GM13977 (cell line): ENCODE data around the gene TBL1X.

Experiments
- DNase-seq: peaks from one replicate; pipeline ENCODE4 v3.0.0; 2012; ENCODE audit warnings: low spot score
- CTCF ChIP-seq: IDR thresholded peaks from 2 replicates; pipeline ENCODE4 v1.5.1; 2012; ENCODE audit warnings: mild to moderate bottlenecking, control low read depth; ENCODE audit not compliant: insufficient read depth; ENCODE audit errors: extremely low read depth, missing control alignments
- in situ Hi-C: fragments of 300-500 bp; cut with MboI; formaldehyde crosslinking; loops from one replicate; pipeline ENCODE4 v1.12.0; 2022; ENCODE audit warnings: low sequenced_read_pairs, low pct_unique_long_range_greater_than_20kb, mixed read lengths, inconsistent platforms; ENCODE audit not compliant: unreplicated experiment

Gene TBL1X

GRCh38 chrX:9597361-9598035 lies 132.6 kb downstream of the TBL1X start:
- no peak for DNase-seq
- in situ Hi-C loops = no loop called here
- no peak for TF ChIP-seq CTCF

GRCh38 chrX:9598344-9598743 lies 133.5 kb downstream of the TBL1X start:
- in situ Hi-C loops = no loop called here
- TF ChIP-seq CTCF = no peak
- DNase-seq = no peak

- no peak for DNase-seq
- no peak for TF ChIP-seq CTCF
- in situ Hi-C loops = no loop called here
Observed at GRCh38 chrX:9604111-9604907, 139.5 kb downstream of the TBL1X start.

- no peak for TF ChIP-seq CTCF
- no peak for DNase-seq
- in situ Hi-C loops = no loop called here
Observed at GRCh38 chrX:9604908-9605306, 140.0 kb downstream of the TBL1X start.

GRCh38 chrX:9605484-9605883 lies 140.6 kb downstream of the TBL1X start:
- TF ChIP-seq CTCF = no peak
- in situ Hi-C loops = no loop called here

GRCh38 chrX:9606971-9607370 lies 142.1 kb downstream of the TBL1X start:
- no peak for TF ChIP-seq CTCF
- DNase-seq = no peak
- in situ Hi-C loops = no loop called here

More at GRCh38 chrX:9605484-9605883, 140.6 kb downstream of the TBL1X start:
- DNase-seq = no peak
